Mucosa of descending colon (tissue), 3 donors: ENCODE results near the gene CYP19A1. TPM values are rescaled to one million over a fixed set of nuclear protein-coding genes. Genes with fewer than 3 reads are reported as not detected.
A peak's percentile ranks its signal among the peaks of the same experiment; 100 is the strongest.

Experiments
- ATAC-seq: fragments of 200-7000 bp; cut with Tn5 transposase; one replicate; pipeline ENCODE4 v1.9.1; 2020; ENCODE audit warnings: mild to moderate bottlenecking, moderate library complexity
- DNase-seq, 3 donors: peaks; one replicate each; pipeline ENCODE4 v3.0.0-alpha.2; 2020
- H3K36me3 ChIP-seq: fragments of 200-600 bp; one replicate; pipeline ENCODE4 v1.8.0; 2021; ENCODE audit warnings: low read depth, mild to moderate bottlenecking
- H3K4me1 ChIP-seq: fragments of 200-600 bp; one replicate; pipeline ENCODE4 v1.8.0; 2021; ENCODE audit warnings: low read depth, mild to moderate bottlenecking
- H3K4me3 ChIP-seq: fragments of 200-600 bp; one replicate; pipeline ENCODE4 v1.8.0; 2021; ENCODE audit warnings: mild to moderate bottlenecking
- H3K9me3 ChIP-seq: fragments of 200-600 bp; one replicate; pipeline ENCODE4 v1.8.0; 2021; ENCODE audit warnings: mild to moderate bottlenecking
- intact Hi-C, 2 donors: fragments of 100-400 bp; cut with DNase I in 1 of 2; cut with micrococcal nuclease in 1 of 2; formaldehyde crosslinking; loops; one replicate each; pipeline versions ENCODE4 v1.11.0 to v1.11.1; 2022; cut with DNase I, micrococcal nuclease
- total RNA-seq, 3 donors: library from RNA; stranded (reverse); fragmentation: NEBNext Ultra II Directional in 2 of 3; extraction: Animal tissue kit (Norgen Biotek cat#: 25700) in 2 of 3; gene quantifications; one replicate each; pipeline versions ENCODE4 v1.2.1 to v1.2.4, GENCODE V29; 2021 to 2023
- TF ChIP-seq, protein P1 (sequence below): fragments of 200-600 bp; IDR thresholded peaks from one replicate; pipeline ENCODE4 v1.8.0; 2022; ENCODE audit warnings: antibody characterized with exemption, mild to moderate bottlenecking
- donor health status: DM: no; HTN: no; CAD: no; lungs with moderate emphysema.
- donor health status: DM: no; HTN: no; CAD: no.
- donor health status: DM: no; HTN: yes; CAD: no.

Gene CYP19A1
- total RNA-seq, 3 donors from 2014 or later: 0.06 to 0.63 (median 0.23) TPM

DNA sequence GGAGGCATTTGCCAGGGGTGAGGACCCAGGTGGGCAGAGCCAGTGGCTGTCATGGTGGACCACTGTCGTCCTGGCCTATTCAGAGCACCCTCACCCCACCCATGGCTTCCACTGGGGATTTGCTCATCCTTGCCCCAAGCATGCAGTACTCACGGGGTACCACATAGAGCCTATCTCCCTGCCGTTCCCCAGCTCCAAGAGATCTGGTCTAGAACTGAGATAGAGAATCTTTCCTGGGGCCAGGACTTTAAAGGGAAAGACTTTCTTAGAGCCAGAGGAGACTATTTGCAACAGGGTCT, 166.8 kb downstream of the CYP19A1 start:
- Histone ChIP-seq H3K9me3 (no peaks in the 10 kb centered on the region), H3K4me1 (no peaks in the 10 kb centered on the region), H3K36me3 (no peaks in the 10 kb centered on the region), H3K4me3 (no peak overlapping the region)
- TF ChIP-seq, protein P1, sequence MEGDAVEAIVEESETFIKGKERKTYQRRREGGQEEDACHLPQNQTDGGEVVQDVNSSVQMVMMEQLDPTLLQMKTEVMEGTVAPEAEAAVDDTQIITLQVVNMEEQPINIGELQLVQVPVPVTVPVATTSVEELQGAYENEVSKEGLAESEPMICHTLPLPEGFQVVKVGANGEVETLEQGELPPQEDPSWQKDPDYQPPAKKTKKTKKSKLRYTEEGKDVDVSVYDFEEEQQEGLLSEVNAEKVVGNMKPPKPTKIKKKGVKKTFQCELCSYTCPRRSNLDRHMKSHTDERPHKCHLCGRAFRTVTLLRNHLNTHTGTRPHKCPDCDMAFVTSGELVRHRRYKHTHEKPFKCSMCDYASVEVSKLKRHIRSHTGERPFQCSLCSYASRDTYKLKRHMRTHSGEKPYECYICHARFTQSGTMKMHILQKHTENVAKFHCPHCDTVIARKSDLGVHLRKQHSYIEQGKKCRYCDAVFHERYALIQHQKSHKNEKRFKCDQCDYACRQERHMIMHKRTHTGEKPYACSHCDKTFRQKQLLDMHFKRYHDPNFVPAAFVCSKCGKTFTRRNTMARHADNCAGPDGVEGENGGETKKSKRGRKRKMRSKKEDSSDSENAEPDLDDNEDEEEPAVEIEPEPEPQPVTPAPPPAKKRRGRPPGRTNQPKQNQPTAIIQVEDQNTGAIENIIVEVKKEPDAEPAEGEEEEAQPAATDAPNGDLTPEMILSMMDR: no peak
- ATAC-seq (no peak), DNase-seq (no peak)
- intact Hi-C loops: no loop called here

DNA sequence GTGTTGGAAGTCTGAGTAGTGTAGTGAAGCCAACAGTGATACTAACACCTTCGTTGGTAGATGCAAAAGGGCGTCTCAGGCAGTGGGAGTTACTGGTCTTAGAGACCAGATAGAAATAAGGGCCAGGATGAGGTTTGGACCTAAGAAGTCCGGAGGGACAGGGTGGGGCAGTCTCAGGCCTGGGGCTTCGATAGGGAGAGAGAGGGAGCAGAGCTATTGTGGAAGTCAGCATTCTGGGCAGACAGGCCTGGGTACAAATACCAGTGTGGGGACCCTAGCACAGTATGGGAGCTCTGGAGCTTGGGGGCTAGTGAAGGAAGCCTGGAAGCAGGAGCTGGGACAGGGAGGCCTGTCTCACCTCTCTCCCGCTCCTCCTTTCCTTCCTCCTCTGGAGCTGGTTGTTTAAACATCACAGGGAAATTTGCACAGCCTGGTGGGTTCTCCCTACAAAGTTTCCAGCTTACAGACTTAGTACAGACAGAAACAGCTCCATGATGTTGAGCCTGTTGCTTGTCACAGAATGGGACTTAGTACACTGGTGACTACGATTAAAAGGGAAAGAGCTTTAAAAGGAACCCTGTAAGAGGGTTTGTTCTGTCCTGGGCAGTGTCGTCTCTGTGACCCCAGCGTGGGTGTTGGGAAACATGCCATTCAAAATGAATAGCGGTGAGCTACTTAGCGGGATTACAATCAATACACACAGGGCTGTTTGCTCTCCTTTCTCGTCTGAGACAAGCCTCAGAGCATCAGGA, 167.3 kb downstream of the CYP19A1 start:
- Histone ChIP-seq H3K36me3 (no peaks in the 10 kb centered on the region), H3K4me3 (no peak overlapping the region), H3K4me1 (no peaks in the 10 kb centered on the region), H3K9me3 (no peaks in the 10 kb centered on the region)
- no peak for ATAC-seq
- intact Hi-C loops: no loop called here
- no peak for DNase-seq
- TF ChIP-seq, protein P1: no peak

DNA sequence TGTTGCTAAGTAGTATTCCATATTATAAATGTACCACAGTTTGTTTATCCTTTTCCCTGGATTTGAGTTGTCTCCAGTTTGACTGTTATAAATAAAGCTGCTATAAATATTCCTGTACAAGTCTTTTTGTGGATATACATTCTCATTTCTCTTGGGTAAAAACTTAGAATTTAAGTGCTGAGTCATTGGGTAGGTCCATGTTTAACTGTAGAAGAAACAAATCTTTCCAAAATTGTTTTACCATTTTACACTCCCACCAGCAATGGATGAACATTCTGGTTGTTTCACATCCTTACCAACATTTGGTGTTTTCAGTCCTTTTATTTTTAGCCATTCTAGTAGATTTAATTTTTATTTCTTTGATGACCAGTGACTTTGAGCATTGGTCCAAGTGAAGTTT, 169.7 kb downstream of the CYP19A1 start:
- ATAC-seq (no peak), DNase-seq (no peak)
- Histone ChIP-seq H3K4me1 (no peaks in the 10 kb centered on the region), H3K9me3 (no peaks in the 10 kb centered on the region), H3K4me3 (no peak overlapping the region), H3K36me3 (no peaks in the 10 kb centered on the region)
- intact Hi-C loops: no loop called here
- TF ChIP-seq, protein P1: no peak

DNA sequence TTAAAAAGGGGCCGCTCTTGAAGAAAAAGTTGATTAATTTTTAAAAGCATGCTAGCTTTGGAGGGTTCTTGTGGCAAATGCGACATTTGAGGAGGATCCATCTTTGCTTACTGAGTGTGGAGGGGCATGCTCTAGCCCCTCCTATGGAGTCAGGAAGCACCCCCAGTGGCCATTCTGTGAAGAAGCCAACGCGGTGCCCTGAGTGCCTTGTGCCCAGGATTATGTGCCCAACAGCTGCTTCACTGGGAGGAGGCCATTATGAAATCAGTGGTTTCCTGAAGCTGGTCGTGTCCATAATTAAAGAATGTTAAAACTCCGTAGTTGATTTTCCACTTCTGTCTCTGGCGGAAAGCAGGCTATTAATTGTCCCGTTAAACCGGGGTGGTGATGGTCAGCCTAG, 174.6 kb downstream of the CYP19A1 start:
- Histone ChIP-seq H3K36me3 (no peaks in the 10 kb centered on the region), H3K4me3 (no peak overlapping the region), H3K4me1 (peaks cover 7% of the 10 kb centered on the region), H3K9me3 (no peaks in the 10 kb centered on the region)
- intact Hi-C loops: loop anchor here in 1 of 2 donors (5.0 kb wide), 1 partner anchor 218 kb away; no protein-coding TSS in a partner anchor
- TF ChIP-seq, protein P1: no peak
- DNase-seq (no peak), ATAC-seq (no peak)

DNA sequence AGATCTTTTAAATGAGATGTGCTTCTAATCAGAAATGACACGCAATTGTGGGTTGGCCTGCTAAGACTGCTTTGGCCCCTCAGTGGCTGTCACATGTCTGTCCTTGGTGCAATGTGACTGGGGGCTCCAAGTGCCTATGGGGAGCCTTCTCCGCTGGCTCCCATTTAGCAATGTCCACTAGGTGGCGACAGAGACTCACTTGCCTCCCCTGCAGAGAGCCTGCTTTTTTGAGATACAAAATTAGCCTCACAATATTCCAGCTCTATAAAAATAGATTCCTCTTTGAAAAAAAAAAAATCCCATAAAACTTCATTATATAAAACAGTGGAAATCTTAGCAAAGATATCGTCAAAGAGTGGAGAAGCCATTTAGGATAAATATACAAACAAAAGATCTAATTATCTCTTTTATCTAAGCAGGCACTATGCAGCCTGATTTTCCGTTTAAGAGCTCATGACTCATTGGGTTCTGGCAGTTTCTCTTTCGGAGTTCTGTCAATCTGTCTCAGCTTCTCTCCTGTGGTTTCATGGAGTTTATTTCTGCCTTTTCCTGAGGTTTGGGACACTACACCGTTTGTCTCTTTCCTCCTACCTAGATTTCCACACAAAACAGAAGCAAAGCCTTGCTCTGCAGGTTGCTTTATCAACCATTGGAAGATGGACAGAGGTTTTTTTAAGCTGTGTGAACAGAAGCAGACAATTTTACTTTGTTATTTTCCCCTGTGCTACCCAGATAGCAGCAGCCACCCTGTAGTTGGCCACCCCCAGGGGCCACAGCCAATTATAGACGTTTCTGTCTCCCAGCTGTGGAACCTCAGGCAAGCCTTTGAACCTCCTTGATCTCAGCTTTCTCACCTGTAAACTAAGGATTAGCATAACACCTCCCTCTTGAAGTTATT, 175.3 kb downstream of the CYP19A1 start:
- H3K9me3 ChIP-seq: no peaks in the 10 kb centered on the region
- H3K4me3 ChIP-seq: no peak overlapping the region
- TF ChIP-seq, protein P1: peak; percentile 93
- DNase-seq (peak in 2 of 3 donors; percentile 66 to 87), ATAC-seq (peak; percentile 91)
- intact Hi-C loops: loop anchor here in 1 of 2 donors (5.0 kb wide), 1 partner anchor 219 kb away; no protein-coding TSS in a partner anchor
- H3K36me3 ChIP-seq: no peaks in the 10 kb centered on the region
- peaks cover 7% of the 10 kb centered on the region for H3K4me1 ChIP-seq
